Measurements from ENCODE around the gene SLC2A11. TPM values are rescaled to one million over a fixed set of nuclear protein-coding genes. Genes with fewer than 3 reads are reported as not detected.

Gene SLC2A11
- total RNA-seq, 1 donor from 2014 or later: 19.6 TPM

- Mint-ChIP-seq H3K9me3 (ENCODE audit: unreplicated experiment) (no peaks in the 10 kb centered on the region), H3K27ac (ENCODE audit: unreplicated experiment) (no peak overlapping the region), H3K4me3 (ENCODE audit: unreplicated experiment) (no peak overlapping the region), H3K36me3 (ENCODE audit: low read depth, unreplicated experiment) (peaks cover 4% of the 10 kb centered on the region), H3K27me3 (ENCODE audit: low read depth, unreplicated experiment) (peaks cover 4% of the 10 kb centered on the region), H3K4me1 (ENCODE audit: low read depth, unreplicated experiment) (peaks cover 12% of the 10 kb centered on the region)
- Histone ChIP-seq H4K20me1 (ENCODE audit: insufficient read depth, low read length) (no peaks in the 10 kb centered on the region), H3K4me2 (ENCODE audit: low read length) (no peak overlapping the region), H3K27me3 (ENCODE audit: insufficient read depth, low read length) (no peaks in the 10 kb centered on the region), H3K27ac (ENCODE audit: low read depth, low read length) (no peak overlapping the region), H3K79me2 (ENCODE audit: insufficient read depth, low read length) (no peaks in the 10 kb centered on the region), H2AFZ (ENCODE audit: low read depth, low read length) (no peak overlapping the region), H3K4me3 (ENCODE audit: insufficient read depth, low read depth, low read length) (no peak overlapping the region), H3K36me3 (ENCODE audit: insufficient read depth, low read length) (peaks cover 1% of the 10 kb centered on the region), H3K9me3 (ENCODE audit: insufficient read depth, low read depth, low read length) (no peaks in the 10 kb centered on the region), H3K9ac (ENCODE audit: low read length) (no peak overlapping the region), H3K4me1 (ENCODE audit: insufficient read depth, low read length) (no peaks in the 10 kb centered on the region)
- TF ChIP-seq EZH2 (IDR thresholded peaks at IDR 0.05; ENCODE audit: insufficient read depth, low read length) (no peak), CTCF (IDR thresholded peaks at IDR 0.05; ENCODE audit: insufficient read depth, low read depth, low read length) (no peak)
- no peak for DNase-seq (ENCODE audit: low read depth)
- FAIRE-seq: no peak
These were observed 53.0 kb downstream of the SLC2A11 start for GRCh38 chr22:23910496-23911190.

GRCh38 chr22:23911318-23911980 lies 53.8 kb downstream of the SLC2A11 start:
- no peak overlapping the region for H3K27ac Mint-ChIP-seq (ENCODE audit: unreplicated experiment)
- FAIRE-seq (no peak), DNase-seq (ENCODE audit: low read depth) (no peak)
- Histone ChIP-seq H2AFZ (ENCODE audit: low read depth, low read length) (no peak overlapping the region), H3K4me1 (ENCODE audit: insufficient read depth, low read length) (no peaks in the 10 kb centered on the region), H3K27me3 (ENCODE audit: insufficient read depth, low read length) (no peaks in the 10 kb centered on the region), H3K4me2 (ENCODE audit: low read length) (no peak overlapping the region), H3K9me3 (ENCODE audit: insufficient read depth, low read depth, low read length) (no peaks in the 10 kb centered on the region), H3K9ac (ENCODE audit: low read length) (no peak overlapping the region), H3K4me3 (ENCODE audit: insufficient read depth, low read depth, low read length) (no peak overlapping the region), H3K27ac (ENCODE audit: low read depth, low read length) (no peak overlapping the region), H3K79me2 (ENCODE audit: insufficient read depth, low read length) (no peaks in the 10 kb centered on the region), H4K20me1 (ENCODE audit: insufficient read depth, low read length) (no peaks in the 10 kb centered on the region), H3K36me3 (ENCODE audit: insufficient read depth, low read length) (peaks cover 2% of the 10 kb centered on the region)
- peaks cover 2% of the 10 kb centered on the region for H3K27me3 Mint-ChIP-seq (ENCODE audit: low read depth, unreplicated experiment)
- H3K36me3 Mint-ChIP-seq (ENCODE audit: low read depth, unreplicated experiment): peaks cover 2% of the 10 kb centered on the region
- H3K4me1 Mint-ChIP-seq (ENCODE audit: low read depth, unreplicated experiment): peaks cover 12% of the 10 kb centered on the region
- no peak overlapping the region for H3K4me3 Mint-ChIP-seq (ENCODE audit: unreplicated experiment)
- TF ChIP-seq EZH2 (IDR thresholded peaks at IDR 0.05; ENCODE audit: insufficient read depth, low read length) (no peak), CTCF (IDR thresholded peaks at IDR 0.05; ENCODE audit: insufficient read depth, low read depth, low read length) (no peak)
- H3K9me3 Mint-ChIP-seq (ENCODE audit: unreplicated experiment): no peaks in the 10 kb centered on the region

All from astrocyte (in vitro differentiated cells and primary cell).